ENCODE results near the gene FAM20A.

Gene FAM20A

GRCh38 chr17:68579194-68579927, 21.8 kb downstream of the FAM20A start:
- DNase-seq (ENCODE audit: low read depth, low spot score) = no peak
- no peaks in the 10 kb centered on the region for H3K27me3 ChIP-seq (ENCODE audit: control insufficient read depth, insufficient read depth, low read length)
- no CpG with 5 or more reads among the region's 8 CpGs for WGBS (ENCODE audit: insufficient coverage, insufficient read length)
- no peaks in the 10 kb centered on the region for H3K9me3 ChIP-seq (ENCODE audit: control insufficient read depth, insufficient read depth, low read length)
- H3K4me3 ChIP-seq (ENCODE audit: low read length) = no peak overlapping the region
- no peak overlapping the region for H3K27ac ChIP-seq (ENCODE audit: low read length)
- H3K4me1 ChIP-seq (ENCODE audit: control insufficient read depth, insufficient read depth, low read length) = peaks cover 2% of the 10 kb centered on the region; the same call in 1 of the 2 replicates
- H3K36me3 ChIP-seq (ENCODE audit: control insufficient read depth, insufficient read depth, low read length) = no peaks in the 10 kb centered on the region

GRCh38 chr17:68578236-68578635, 22.9 kb downstream of the FAM20A start:
- no peaks in the 10 kb centered on the region for H3K36me3 ChIP-seq (ENCODE audit: control insufficient read depth, insufficient read depth, low read length)
- H3K4me3 ChIP-seq (ENCODE audit: low read length) = no peak overlapping the region
- no CpG with 5 or more reads among the region's 3 CpGs for WGBS (ENCODE audit: insufficient coverage, insufficient read length)
- H3K4me1 ChIP-seq (ENCODE audit: control insufficient read depth, insufficient read depth, low read length) = peaks cover 2% of the 10 kb centered on the region; the same call in 1 of the 2 replicates
- no peaks in the 10 kb centered on the region for H3K9me3 ChIP-seq (ENCODE audit: control insufficient read depth, insufficient read depth, low read length)
- no peaks in the 10 kb centered on the region for H3K27me3 ChIP-seq (ENCODE audit: control insufficient read depth, insufficient read depth, low read length)
- no peak for DNase-seq (ENCODE audit: low read depth, low spot score)
- no peak overlapping the region for H3K27ac ChIP-seq (ENCODE audit: low read length)

- peaks cover 2% of the 10 kb centered on the region; the same call in 1 of the 2 replicates for H3K4me1 ChIP-seq (ENCODE audit: control insufficient read depth, insufficient read depth, low read length)
- no peaks in the 10 kb centered on the region for H3K36me3 ChIP-seq (ENCODE audit: control insufficient read depth, insufficient read depth, low read length)
- H3K9me3 ChIP-seq (ENCODE audit: control insufficient read depth, insufficient read depth, low read length) = no peaks in the 10 kb centered on the region
- DNase-seq (ENCODE audit: low read depth, low spot score) = no peak
- H3K4me3 ChIP-seq (ENCODE audit: low read length) = no peak overlapping the region
- WGBS (ENCODE audit: insufficient coverage, insufficient read length) = no CpG with 5 or more reads among the region's 3 CpGs
- H3K27ac ChIP-seq (ENCODE audit: low read length) = no peak overlapping the region
- H3K27me3 ChIP-seq (ENCODE audit: control insufficient read depth, insufficient read depth, low read length) = no peaks in the 10 kb centered on the region
These were observed 23.7 kb downstream of the FAM20A start for GRCh38 chr17:68577497-68577821.

GRCh38 chr17:68576811-68577496, 24.2 kb downstream of the FAM20A start:
- H3K27ac ChIP-seq (ENCODE audit: low read length) = no peak overlapping the region
- peaks cover 2% of the 10 kb centered on the region; the same call in 1 of the 2 replicates for H3K4me1 ChIP-seq (ENCODE audit: control insufficient read depth, insufficient read depth, low read length)
- no peaks in the 10 kb centered on the region for H3K9me3 ChIP-seq (ENCODE audit: control insufficient read depth, insufficient read depth, low read length)
- no peak overlapping the region for H3K4me3 ChIP-seq (ENCODE audit: low read length)
- no peaks in the 10 kb centered on the region for H3K36me3 ChIP-seq (ENCODE audit: control insufficient read depth, insufficient read depth, low read length)
- no peaks in the 10 kb centered on the region for H3K27me3 ChIP-seq (ENCODE audit: control insufficient read depth, insufficient read depth, low read length)
- DNase-seq (ENCODE audit: low read depth, low spot score) = no peak
- WGBS (ENCODE audit: insufficient coverage, insufficient read length) = no CpG with 5 or more reads among the region's 8 CpGs

GRCh38 chr17:68576137-68576536, 25.0 kb downstream of the FAM20A start:
- Histone ChIP-seq H3K4me1 (ENCODE audit: control insufficient read depth, insufficient read depth, low read length) (peaks cover 2% of the 10 kb centered on the region; the same call in 1 of the 2 replicates), H3K27me3 (ENCODE audit: control insufficient read depth, insufficient read depth, low read length) (no peaks in the 10 kb centered on the region), H3K9me3 (ENCODE audit: control insufficient read depth, insufficient read depth, low read length) (no peaks in the 10 kb centered on the region), H3K27ac (ENCODE audit: low read length) (no peak overlapping the region), H3K4me3 (ENCODE audit: low read length) (no peak overlapping the region), H3K36me3 (ENCODE audit: control insufficient read depth, insufficient read depth, low read length) (no peaks in the 10 kb centered on the region)
- DNase-seq (ENCODE audit: low read depth, low spot score) = no peak
- WGBS (ENCODE audit: insufficient coverage, insufficient read length) = no CpG with 5 or more reads among the region's 2 CpGs

GRCh38 chr17:68573338-68573737, 27.8 kb downstream of the FAM20A start:
- no peaks in the 10 kb centered on the region for H3K27me3 ChIP-seq (ENCODE audit: control insufficient read depth, insufficient read depth, low read length)
- no peaks in the 10 kb centered on the region for H3K36me3 ChIP-seq (ENCODE audit: control insufficient read depth, insufficient read depth, low read length)
- no CpG with 5 or more reads among the region's 1 CpG for WGBS (ENCODE audit: insufficient coverage, insufficient read length)
- no peak for DNase-seq (ENCODE audit: low read depth, low spot score)
- H3K9me3 ChIP-seq (ENCODE audit: control insufficient read depth, insufficient read depth, low read length) = no peaks in the 10 kb centered on the region
- H3K4me3 ChIP-seq (ENCODE audit: low read length) = no peak overlapping the region
- H3K27ac ChIP-seq (ENCODE audit: low read length) = no peak overlapping the region
- no peaks in the 10 kb centered on the region for H3K4me1 ChIP-seq (ENCODE audit: control insufficient read depth, insufficient read depth, low read length)

- no CpG with 5 or more reads among the region's 6 CpGs for WGBS (ENCODE audit: insufficient coverage, insufficient read length)
- Histone ChIP-seq H3K4me1 (ENCODE audit: control insufficient read depth, insufficient read depth, low read length) (no peaks in the 10 kb centered on the region), H3K27me3 (ENCODE audit: control insufficient read depth, insufficient read depth, low read length) (no peaks in the 10 kb centered on the region), H3K36me3 (ENCODE audit: control insufficient read depth, insufficient read depth, low read length) (no peaks in the 10 kb centered on the region), H3K9me3 (ENCODE audit: control insufficient read depth, insufficient read depth, low read length) (no peaks in the 10 kb centered on the region), H3K4me3 (ENCODE audit: low read length) (no peak overlapping the region), H3K27ac (ENCODE audit: low read length) (no peak overlapping the region)
- DNase-seq (ENCODE audit: low read depth, low spot score) = no peak
These were observed 28.9 kb downstream of the FAM20A start for GRCh38 chr17:68572138-68572842.

- no peaks in the 10 kb centered on the region for H3K9me3 ChIP-seq (ENCODE audit: control insufficient read depth, insufficient read depth, low read length)
- H3K4me3 ChIP-seq (ENCODE audit: low read length) = no peak overlapping the region
- no peak for DNase-seq (ENCODE audit: low read depth, low spot score)
- H3K36me3 ChIP-seq (ENCODE audit: control insufficient read depth, insufficient read depth, low read length) = no peaks in the 10 kb centered on the region
- no CpG with 5 or more reads among the region's 1 CpG for WGBS (ENCODE audit: insufficient coverage, insufficient read length)
- no peaks in the 10 kb centered on the region for H3K27me3 ChIP-seq (ENCODE audit: control insufficient read depth, insufficient read depth, low read length)
- H3K27ac ChIP-seq (ENCODE audit: low read length) = no peak overlapping the region
- no peaks in the 10 kb centered on the region for H3K4me1 ChIP-seq (ENCODE audit: control insufficient read depth, insufficient read depth, low read length)
These were observed 30.6 kb downstream of the FAM20A start for GRCh38 chr17:68570526-68570925.

GRCh38 chr17:68569346-68569745, 31.8 kb downstream of the FAM20A start:
- DNase-seq (ENCODE audit: low read depth, low spot score) = no peak
- Histone ChIP-seq H3K27ac (ENCODE audit: low read length) (no peak overlapping the region), H3K4me1 (ENCODE audit: control insufficient read depth, insufficient read depth, low read length) (no peaks in the 10 kb centered on the region), H3K4me3 (ENCODE audit: low read length) (no peak overlapping the region), H3K9me3 (ENCODE audit: control insufficient read depth, insufficient read depth, low read length) (no peaks in the 10 kb centered on the region), H3K27me3 (ENCODE audit: control insufficient read depth, insufficient read depth, low read length) (no peaks in the 10 kb centered on the region), H3K36me3 (ENCODE audit: control insufficient read depth, insufficient read depth, low read length) (no peaks in the 10 kb centered on the region)

- Histone ChIP-seq H3K36me3 (ENCODE audit: control insufficient read depth, insufficient read depth, low read length) (no peaks in the 10 kb centered on the region), H3K27ac (ENCODE audit: low read length) (no peak overlapping the region), H3K4me1 (ENCODE audit: control insufficient read depth, insufficient read depth, low read length) (no peaks in the 10 kb centered on the region), H3K27me3 (ENCODE audit: control insufficient read depth, insufficient read depth, low read length) (no peaks in the 10 kb centered on the region), H3K9me3 (ENCODE audit: control insufficient read depth, insufficient read depth, low read length) (no peaks in the 10 kb centered on the region), H3K4me3 (ENCODE audit: low read length) (no peak overlapping the region)
- DNase-seq (ENCODE audit: low read depth, low spot score) = no peak
- no CpG with 5 or more reads among the region's 2 CpGs for WGBS (ENCODE audit: insufficient coverage, insufficient read length)
These were observed 32.6 kb downstream of the FAM20A start for GRCh38 chr17:68568581-68568980.
